RWPE2 (cell line): ENCODE results near the gene PGM5.
"Not testable (repeated sequence)": the region's sequence is repeated elsewhere in the genome, so short reads cannot be mapped to it uniquely, and the experiment has no call there.

Experiments used
- ATAC-seq: fragments of 200-7000 bp; cut with Tn5 transposase; 3 replicates; pipeline ENCODE4 v1.9.1; 2021; ENCODE audit warnings: low read depth
- DNase-seq: peaks from one replicate; pipeline ENCODE4 v3.0.0-alpha.2; 2020; ENCODE audit warnings: low spot score
- H3K27ac ChIP-seq: fragments of 450-650 bp; 2 replicates; pipeline ENCODE4 v1.5.1; 2017; ENCODE audit warnings: mild to moderate bottlenecking; ENCODE audit not compliant: poor library complexity, severe bottlenecking
- H3K27me3 ChIP-seq: fragments of 250-450 bp; sonication (Bioruptor Pico); 2 replicates; pipeline ENCODE4 v1.5.1; 2021; ENCODE audit warnings: mild to moderate bottlenecking, moderate library complexity; ENCODE audit not compliant: insufficient read depth, poor library complexity, severe bottlenecking
- H3K36me3 ChIP-seq: fragments of 250-450 bp; sonication (Bioruptor Pico); 2 replicates; pipeline ENCODE4 v1.5.1; 2020; ENCODE audit warnings: low read depth, mild to moderate bottlenecking, moderate library complexity
- H3K4me1 ChIP-seq: fragments of 250-450 bp; sonication (Bioruptor Pico); 2 replicates; pipeline ENCODE4 v1.5.1; 2021; ENCODE audit warnings: mild to moderate bottlenecking, moderate library complexity; ENCODE audit not compliant: insufficient read depth, poor library complexity, severe bottlenecking
- H3K4me3 ChIP-seq: fragments of 250-450 bp; sonication (Bioruptor Pico); 2 replicates; pipeline ENCODE4 v1.5.1; 2021; ENCODE audit warnings: mild to moderate bottlenecking, moderate library complexity; ENCODE audit not compliant: severe bottlenecking
- H3K9me3 ChIP-seq: fragments of 250-450 bp; sonication (Bioruptor Pico); 2 replicates; pipeline ENCODE4 v1.5.1; 2021; ENCODE audit warnings: mild to moderate bottlenecking, moderate library complexity; ENCODE audit not compliant: severe bottlenecking

The PGM5 gene

GRCh38 chr9:68356380-68357118 is at the start of gene PGM5:
Gene PGM5 (plus strand): TSS chr9:68356611. CDS start chr9:68357128, 517 bp downstream.
- not testable (repeated sequence) for H3K36me3 ChIP-seq, DNase-seq, H3K9me3 ChIP-seq, H3K27ac ChIP-seq, H3K4me1 ChIP-seq
- peak; percentile 62 for ATAC-seq
- peaks cover 17% of the 10 kb centered on the region for H3K27me3 ChIP-seq
- H3K4me3 ChIP-seq: peak within 1 kb of the TSS; percentile 5

DNA sequence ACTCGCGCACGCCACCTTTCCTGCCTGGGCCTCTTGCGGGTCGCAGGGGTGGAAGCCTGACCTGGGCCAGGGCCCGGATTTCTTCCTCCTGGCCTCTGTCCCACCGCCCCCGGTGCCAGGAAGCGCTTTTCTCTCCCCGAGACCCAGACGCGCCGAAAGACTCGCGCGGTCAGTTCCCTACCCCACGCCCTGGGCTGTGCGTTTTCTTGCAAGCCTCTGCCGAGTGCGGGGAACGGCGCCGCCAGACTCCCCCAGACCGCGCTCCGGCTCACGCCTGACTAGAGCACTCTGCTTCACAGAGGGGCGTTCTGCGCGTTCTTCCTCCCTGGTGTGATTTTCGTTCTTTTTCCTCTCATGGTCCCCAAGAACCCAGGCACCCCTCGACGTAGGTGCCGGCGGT is 49.3 kb upstream of the PGM5 start:
- not testable (repeated sequence) for H3K36me3 ChIP-seq, H3K27me3 ChIP-seq, H3K27ac ChIP-seq, DNase-seq, H3K4me3 ChIP-seq, H3K4me1 ChIP-seq, H3K9me3 ChIP-seq
- ATAC-seq: peak; percentile 39; the same call in 1 of the 3 replicates

GRCh38 chr9:68307654-68308053 is 48.8 kb upstream of the PGM5 start:
- H3K27ac ChIP-seq, DNase-seq, H3K36me3 ChIP-seq, H3K4me3 ChIP-seq, H3K4me1 ChIP-seq, H3K9me3 ChIP-seq, ATAC-seq, H3K27me3 ChIP-seq: not testable (repeated sequence)

DNA sequence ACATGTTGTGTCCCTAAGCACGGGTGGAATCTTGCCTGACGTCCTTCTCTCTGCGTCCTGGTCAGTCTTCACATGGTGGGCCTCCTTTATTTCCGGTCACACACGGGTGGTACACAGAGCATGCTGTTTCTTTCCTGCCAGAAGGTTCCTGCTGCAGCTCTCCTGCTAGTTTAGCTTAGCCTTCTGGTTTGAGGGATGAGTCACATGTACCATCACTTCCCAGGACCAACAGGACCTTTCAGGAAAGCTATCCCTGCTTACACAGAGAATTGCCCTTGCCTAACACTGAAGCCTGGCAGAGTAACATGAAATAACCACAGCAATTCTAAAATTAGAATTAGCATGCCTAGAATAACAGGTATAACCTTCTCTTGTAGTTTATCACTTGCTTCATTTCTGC is 45.2 kb upstream of the PGM5 start:
- not testable (repeated sequence) for H3K4me3 ChIP-seq, H3K9me3 ChIP-seq, H3K4me1 ChIP-seq, H3K27ac ChIP-seq, H3K27me3 ChIP-seq, H3K36me3 ChIP-seq, DNase-seq
- peak; percentile 68 for ATAC-seq

GRCh38 chr9:68318209-68318608 is 38.2 kb upstream of the PGM5 start:
- H3K27ac ChIP-seq, H3K4me3 ChIP-seq, H3K4me1 ChIP-seq, ATAC-seq, H3K36me3 ChIP-seq, DNase-seq, H3K27me3 ChIP-seq, H3K9me3 ChIP-seq: not testable (repeated sequence)

DNA sequence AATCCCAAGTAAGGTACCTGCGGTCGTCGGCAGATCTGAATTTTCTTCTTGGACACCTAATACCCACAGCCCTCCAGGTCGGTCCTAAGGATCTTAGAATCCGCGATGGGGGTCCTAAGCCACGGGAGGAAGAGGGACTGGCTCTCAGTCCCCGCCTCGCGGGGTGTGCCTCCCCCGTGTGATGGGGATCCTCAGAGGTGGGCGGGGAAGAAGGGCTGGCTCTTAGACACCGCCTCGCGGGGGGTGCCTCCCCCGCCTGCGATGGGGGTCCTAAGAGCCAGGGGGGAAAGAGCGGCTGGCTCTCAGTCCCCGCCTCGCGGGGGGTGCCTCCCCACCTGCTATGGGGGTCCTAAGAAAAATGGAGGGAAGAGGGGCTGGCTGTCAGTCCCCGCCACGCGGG is 32.7 kb upstream of the PGM5 start:
- H3K27me3 ChIP-seq, H3K27ac ChIP-seq, H3K4me3 ChIP-seq, H3K4me1 ChIP-seq, H3K36me3 ChIP-seq, ATAC-seq, H3K9me3 ChIP-seq, DNase-seq: not testable (repeated sequence)

GRCh38 chr9:68324518-68324917 is 31.9 kb upstream of the PGM5 start:
- not testable (repeated sequence) for H3K4me1 ChIP-seq, H3K4me3 ChIP-seq, DNase-seq, H3K9me3 ChIP-seq, H3K27ac ChIP-seq, H3K27me3 ChIP-seq, ATAC-seq, H3K36me3 ChIP-seq

- not testable (repeated sequence) for DNase-seq, H3K36me3 ChIP-seq, H3K4me1 ChIP-seq, H3K27me3 ChIP-seq, ATAC-seq, H3K4me3 ChIP-seq, H3K27ac ChIP-seq, H3K9me3 ChIP-seq
Observed at GRCh38 chr9:68329106-68329505, 27.3 kb upstream of the PGM5 start.

DNA sequence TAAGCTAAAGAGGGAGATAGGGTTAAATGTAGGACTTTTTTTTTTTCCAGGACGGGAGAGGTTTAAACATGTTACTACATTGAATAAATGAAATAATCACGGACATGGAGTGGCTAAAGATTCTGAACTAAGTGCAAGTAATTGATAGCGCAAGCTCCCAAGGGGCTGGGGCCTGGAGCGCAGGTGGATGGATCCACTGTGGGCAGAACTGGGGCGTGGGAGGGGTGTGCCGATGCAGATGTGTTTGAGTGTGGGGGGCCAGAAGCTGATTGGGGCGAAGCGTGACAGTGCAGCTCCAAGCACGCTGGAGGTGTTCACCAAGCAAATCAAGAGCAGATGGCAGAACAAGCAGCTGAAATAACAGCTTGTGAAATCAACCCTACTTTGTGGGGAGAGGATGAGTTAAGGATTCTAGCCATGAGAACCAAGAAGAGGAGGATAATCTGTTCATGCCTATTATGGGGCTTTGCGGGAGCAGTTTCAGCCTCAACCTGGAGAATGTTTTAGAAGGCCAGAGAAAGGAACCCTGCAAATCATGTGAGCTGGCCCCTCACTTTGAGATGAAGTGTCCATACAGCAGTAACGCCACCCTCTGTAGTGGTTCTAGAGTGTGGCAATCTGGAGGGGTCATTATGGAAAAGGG is 25.8 kb upstream of the PGM5 start:
- not testable (repeated sequence) for H3K27me3 ChIP-seq, H3K4me3 ChIP-seq, H3K27ac ChIP-seq

GRCh38 chr9:68332122-68332521 is 24.3 kb upstream of the PGM5 start:
- ATAC-seq, H3K27ac ChIP-seq, H3K9me3 ChIP-seq, DNase-seq, H3K27me3 ChIP-seq, H3K36me3 ChIP-seq, H3K4me1 ChIP-seq, H3K4me3 ChIP-seq: not testable (repeated sequence)

More for the DNA sequence above, 25.8 kb upstream of the PGM5 start:
- H3K4me1 ChIP-seq, H3K9me3 ChIP-seq, DNase-seq, ATAC-seq, H3K36me3 ChIP-seq: not testable (repeated sequence)

GRCh38 chr9:68335935-68336334 is 20.5 kb upstream of the PGM5 start:
- H3K27me3 ChIP-seq, H3K4me3 ChIP-seq, H3K4me1 ChIP-seq, H3K9me3 ChIP-seq, ATAC-seq, DNase-seq, H3K36me3 ChIP-seq, H3K27ac ChIP-seq: not testable (repeated sequence)
